ENCODE measurements around the gene PITX2. TPM values are rescaled to one million over a fixed set of nuclear protein-coding genes. Genes with fewer than 3 reads are reported as not detected.

The PITX2 gene
- total RNA-seq, 1 experiment from 2014 or later = 8.5 TPM

GRCh38 chr4:110633358-110634341 lies 10.8 kb upstream of the PITX2 start:
- Mint-ChIP-seq H3K27ac (peak overlapping the region in 1 of 3 experiments; percentile 59; a peak in 1 of 7 replicates), H3K9me3 (peaks cover 2 to 4% of the 10 kb centered on the region in 2 experiments; a peak in 1 of 5 replicates), H3K27me3 (ENCODE audit: low read depth) (peaks cover 99% of the 10 kb centered on the region), H3K4me1 (peaks cover 56 to 71% of the 10 kb centered on the region in 2 experiments), H3K4me3 (peak overlapping the region; percentile 48 to 75), H3K36me3 (ENCODE audit: insufficient read depth in 1 of 3, low read depth in 3 of 3) (no peaks in the 10 kb centered on the region; a peak in 1 of 7 replicates)
- Histone ChIP-seq H3K23me2 (ENCODE audit: insufficient read length, low read depth, low read length, poor library complexity, severe bottlenecking) (peaks cover 33% of the 10 kb centered on the region), H4K5ac (ENCODE audit: insufficient read length, low read depth, low read length) (no peak overlapping the region), H4K20me1 (ENCODE audit: control insufficient read depth, insufficient read depth, insufficient read length) (no peaks in the 10 kb centered on the region), H3K27me3 (ENCODE audit: insufficient read depth, low read length) (peaks cover 68% of the 10 kb centered on the region), H3K79me1 (ENCODE audit: insufficient read depth, low read depth, low read length, poor library complexity, severe bottlenecking) (no peaks in the 10 kb centered on the region), H3K4me2 (ENCODE audit: insufficient read depth, insufficient read length, low read length) (peak overlapping the region; percentile 53), H2BK5ac (ENCODE audit: insufficient read length, low read length) (no peak overlapping the region), H2BK12ac (ENCODE audit: insufficient read length, low read depth, low read length) (no peak overlapping the region), H3K9me3 (ENCODE audit: control insufficient read depth, low read depth, low read length) (no peaks in the 10 kb centered on the region), H4K8ac (replicated peaks; ENCODE audit: insufficient read length, low read depth, low read length) (no peak overlapping the region), H3K27ac (ENCODE audit: insufficient read length, low read depth, low read length) (no peak overlapping the region), H3T11ph (ENCODE audit: low read length) (no peak overlapping the region), H2BK15ac (ENCODE audit: low read depth, low read length) (no peak overlapping the region), H3K14ac (ENCODE audit: insufficient read depth, low read length) (no peak overlapping the region), H3K9ac (ENCODE audit: extremely low read depth, insufficient read length, low read length) (no peak overlapping the region), H3K79me2 (ENCODE audit: insufficient read depth, low read length) (no peaks in the 10 kb centered on the region), H2BK20ac (ENCODE audit: low read depth, low read length, poor library complexity, severe bottlenecking) (no peak overlapping the region), H4K91ac (ENCODE audit: insufficient read length, low read depth, low read length) (no peak overlapping the region), H3K23ac (ENCODE audit: insufficient read length, low read depth, low read length) (no peak overlapping the region), H3K18ac (ENCODE audit: insufficient read length, low read depth, low read length) (no peak overlapping the region), H2AFZ (ENCODE audit: low read length) (no peak overlapping the region), H3K56ac (ENCODE audit: insufficient read length, low read depth, low read length) (no peak overlapping the region), H3K4ac (ENCODE audit: low read depth, low read length) (no peak overlapping the region), H2AK5ac (ENCODE audit: insufficient read length, low read length) (no peak overlapping the region), H3K4me1 (ENCODE audit: insufficient read depth, low read length) (no peaks in the 10 kb centered on the region; the same call in 1 of the 2 replicates), H2BK120ac (ENCODE audit: low read depth, low read length, poor library complexity, severe bottlenecking) (no peak overlapping the region)
- no peak for TF ChIP-seq CTCF (conservative IDR thresholded peaks at IDR 0.05)
- peak; percentile 50 for DNase-seq
- WGBS (ENCODE audit: extremely low coverage, insufficient read length, low lambda C conversion rate) = no CpG with 5 or more reads among the region's 59 CpGs

All from H9 (cell line).